ENCODE measurements around the gene ATP1B1.

DNA sequence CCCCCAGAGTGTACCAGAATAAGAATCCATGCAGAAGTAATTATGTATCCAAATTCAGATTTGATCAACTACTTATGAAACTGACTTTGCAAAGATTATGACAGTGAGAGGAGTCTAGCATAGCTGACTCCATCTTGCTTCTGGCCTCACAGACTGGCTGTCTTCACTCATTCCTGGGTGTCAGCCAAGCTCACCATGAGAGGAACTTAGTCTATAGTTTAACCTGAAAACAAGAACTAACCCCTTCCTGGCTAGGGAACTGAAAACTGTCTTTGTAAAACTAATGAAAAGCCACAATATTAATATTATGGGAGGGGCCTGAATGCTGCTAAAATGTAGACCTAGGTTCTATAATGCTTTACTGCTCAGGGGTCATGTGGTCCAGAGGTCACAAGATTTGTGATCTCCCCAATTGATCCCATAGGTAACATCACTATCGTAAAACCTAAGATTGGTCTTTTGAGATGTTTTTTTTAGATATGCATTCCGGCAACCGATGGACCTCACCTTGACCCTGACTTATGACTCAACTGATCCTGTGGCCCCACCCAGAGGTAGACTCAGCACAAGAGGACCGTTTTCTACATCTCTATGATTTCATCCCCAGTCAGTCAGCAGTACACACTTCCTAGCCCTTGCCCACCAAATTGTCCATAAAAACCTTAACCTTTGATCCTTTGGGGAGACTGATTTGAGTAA is 55.2 kb downstream of the ATP1B1 start:
- TF ChIP-seq, protein P1, sequence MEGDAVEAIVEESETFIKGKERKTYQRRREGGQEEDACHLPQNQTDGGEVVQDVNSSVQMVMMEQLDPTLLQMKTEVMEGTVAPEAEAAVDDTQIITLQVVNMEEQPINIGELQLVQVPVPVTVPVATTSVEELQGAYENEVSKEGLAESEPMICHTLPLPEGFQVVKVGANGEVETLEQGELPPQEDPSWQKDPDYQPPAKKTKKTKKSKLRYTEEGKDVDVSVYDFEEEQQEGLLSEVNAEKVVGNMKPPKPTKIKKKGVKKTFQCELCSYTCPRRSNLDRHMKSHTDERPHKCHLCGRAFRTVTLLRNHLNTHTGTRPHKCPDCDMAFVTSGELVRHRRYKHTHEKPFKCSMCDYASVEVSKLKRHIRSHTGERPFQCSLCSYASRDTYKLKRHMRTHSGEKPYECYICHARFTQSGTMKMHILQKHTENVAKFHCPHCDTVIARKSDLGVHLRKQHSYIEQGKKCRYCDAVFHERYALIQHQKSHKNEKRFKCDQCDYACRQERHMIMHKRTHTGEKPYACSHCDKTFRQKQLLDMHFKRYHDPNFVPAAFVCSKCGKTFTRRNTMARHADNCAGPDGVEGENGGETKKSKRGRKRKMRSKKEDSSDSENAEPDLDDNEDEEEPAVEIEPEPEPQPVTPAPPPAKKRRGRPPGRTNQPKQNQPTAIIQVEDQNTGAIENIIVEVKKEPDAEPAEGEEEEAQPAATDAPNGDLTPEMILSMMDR (IDR thresholded peaks at IDR 0.05) = no peak
- no peak for TF ChIP-seq EZH2 (IDR thresholded peaks at IDR 0.05; ENCODE audit: borderline replicate concordance, insufficient read depth, low read depth, low read length, poor library complexity, severe bottlenecking)
